GM19468 (cell line): ENCODE measurements around the gene MACIR.

Source experiments
- ATAC-seq: cut with Tn5 transposase; IDR thresholded peaks from one replicate; pipeline ENCODE4 v1.9.1; 2021; ENCODE audit warnings: mild to moderate bottlenecking, moderate library complexity, moderate number of reproducible peaks; ENCODE audit not compliant: unreplicated experiment; ENCODE audit errors: extremely low read depth

MACIR gene

GRCh38 chr5:103244398-103244797, 14.2 kb upstream of the MACIR start:
- no peak for ATAC-seq

- no peak for ATAC-seq
These were observed 12.8 kb upstream of the MACIR start for GRCh38 chr5:103245761-103246160.

GRCh38 chr5:103247118-103247517, 11.4 kb upstream of the MACIR start:
- ATAC-seq = no peak

GRCh38 chr5:103249068-103249467, 9.5 kb upstream of the MACIR start:
- no peak for ATAC-seq

- no peak for ATAC-seq
These were observed 3.6 kb upstream of the MACIR start for GRCh38 chr5:103254921-103255320.

- ATAC-seq = no peak
These were observed 2.9 kb upstream of the MACIR start for GRCh38 chr5:103255691-103256090.

- ATAC-seq = no peak
These were observed 2.4 kb upstream of the MACIR start for GRCh38 chr5:103256178-103256577.

GRCh38 chr5:103258957-103259704, 568 bp downstream of the MACIR start:
- ATAC-seq = peak; percentile 18

GRCh38 chr5:103259705-103260355, 1.3 kb downstream of the MACIR start:
- ATAC-seq = no peak

- ATAC-seq = peak; percentile 29
These were observed 2.4 kb downstream of the MACIR start for GRCh38 chr5:103260951-103261350.

GRCh38 chr5:103262422-103262871, 3.9 kb downstream of the MACIR start:
- ATAC-seq = no peak

GRCh38 chr5:103263054-103263453, 4.5 kb downstream of the MACIR start:
- ATAC-seq = no peak

- ATAC-seq = no peak
These were observed 5.9 kb downstream of the MACIR start for GRCh38 chr5:103264508-103264907.

- ATAC-seq = no peak
These were observed 12.0 kb downstream of the MACIR start for GRCh38 chr5:103270581-103270980.

- ATAC-seq = no peak
These were observed 13.2 kb downstream of the MACIR start for GRCh38 chr5:103271570-103272289.

- ATAC-seq = no peak
These were observed 13.8 kb downstream of the MACIR start for GRCh38 chr5:103272377-103272776.

- ATAC-seq = no peak
These were observed 15.4 kb downstream of the MACIR start for GRCh38 chr5:103273952-103274351.

- ATAC-seq = no peak
These were observed 17.3 kb downstream of the MACIR start for GRCh38 chr5:103275851-103276250.

GRCh38 chr5:103280967-103281366, 22.4 kb downstream of the MACIR start:
- ATAC-seq = no peak

- no peak for ATAC-seq
These were observed 24.6 kb downstream of the MACIR start for GRCh38 chr5:103283120-103283519.

GRCh38 chr5:103283869-103284268, 25.3 kb downstream of the MACIR start:
- no peak for ATAC-seq
